ENCODE measurements around the gene SUMF1.

DNA sequence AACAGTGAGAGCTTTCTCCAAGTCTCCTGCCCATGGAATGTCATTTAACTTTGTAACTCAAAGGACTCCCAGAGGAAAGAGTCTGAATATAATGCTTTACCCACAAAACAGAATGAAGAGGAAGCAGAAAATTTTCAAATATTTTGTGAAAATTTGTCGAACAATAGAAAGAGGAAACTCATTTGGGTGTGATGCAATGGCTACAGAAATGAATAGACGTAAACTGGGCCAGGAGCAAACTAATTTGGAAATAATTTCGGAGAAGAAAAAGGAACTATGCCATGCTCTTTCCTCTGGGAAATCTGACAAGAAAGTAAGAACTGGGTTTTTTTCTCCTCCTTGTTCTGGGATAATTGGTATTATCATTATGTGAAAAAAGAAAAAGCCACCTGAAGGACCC lies 11.2 kb upstream of the SUMF1 start:
- no peak for TF ChIP-seq POLR2A (IDR thresholded peaks at IDR 0.05)
- TF ChIP-seq, protein P1, sequence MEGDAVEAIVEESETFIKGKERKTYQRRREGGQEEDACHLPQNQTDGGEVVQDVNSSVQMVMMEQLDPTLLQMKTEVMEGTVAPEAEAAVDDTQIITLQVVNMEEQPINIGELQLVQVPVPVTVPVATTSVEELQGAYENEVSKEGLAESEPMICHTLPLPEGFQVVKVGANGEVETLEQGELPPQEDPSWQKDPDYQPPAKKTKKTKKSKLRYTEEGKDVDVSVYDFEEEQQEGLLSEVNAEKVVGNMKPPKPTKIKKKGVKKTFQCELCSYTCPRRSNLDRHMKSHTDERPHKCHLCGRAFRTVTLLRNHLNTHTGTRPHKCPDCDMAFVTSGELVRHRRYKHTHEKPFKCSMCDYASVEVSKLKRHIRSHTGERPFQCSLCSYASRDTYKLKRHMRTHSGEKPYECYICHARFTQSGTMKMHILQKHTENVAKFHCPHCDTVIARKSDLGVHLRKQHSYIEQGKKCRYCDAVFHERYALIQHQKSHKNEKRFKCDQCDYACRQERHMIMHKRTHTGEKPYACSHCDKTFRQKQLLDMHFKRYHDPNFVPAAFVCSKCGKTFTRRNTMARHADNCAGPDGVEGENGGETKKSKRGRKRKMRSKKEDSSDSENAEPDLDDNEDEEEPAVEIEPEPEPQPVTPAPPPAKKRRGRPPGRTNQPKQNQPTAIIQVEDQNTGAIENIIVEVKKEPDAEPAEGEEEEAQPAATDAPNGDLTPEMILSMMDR (IDR thresholded peaks at IDR 0.05), result no peak
